HEK293T (cell line): ENCODE results near the gene ALDH7A1.
A peak's percentile ranks its signal among the peaks of the same experiment; 100 is the strongest.

Experiments used
- ARNT ChIP-seq: fragments of 450-650 bp; IDR thresholded peaks from 2 replicates; pipeline ENCODE4 v1.6.1; 2017; ENCODE audit warnings: mild to moderate bottlenecking
- HDGF ChIP-seq: fragments of 450-650 bp; IDR thresholded peaks from 2 replicates; pipeline ENCODE4 v1.6.1; 2017; ENCODE audit warnings: antibody characterized with exemption, borderline replicate concordance
- L3MBTL2 ChIP-seq: fragments of 450-650 bp; conservative IDR thresholded peaks from 2 replicates; pipeline ENCODE4 v1.6.1; 2016; ENCODE audit warnings: mild to moderate bottlenecking
- ZNF384 ChIP-seq: fragments of 450-650 bp; IDR thresholded peaks from 2 replicates; pipeline ENCODE4 v1.6.1; 2016

- no peak for TF ChIP-seq HDGF
- no peak for TF ChIP-seq ARNT
- TF ChIP-seq L3MBTL2: peak; percentile 84
- TF ChIP-seq ZNF384: no peak
Measured at GRCh38 chr5:126594748-126595485, at the start of gene ALDH7A1.
